SK-N-SH (cell line): Measurements from ENCODE around the gene MIPEP. TPM values are rescaled to one million over a fixed set of nuclear protein-coding genes. Genes with fewer than 3 reads are reported as not detected.

Source experiments
- CTCF ChIA-PET: fragments of 300-600, 350-600 bp; formaldehyde crosslinking; extraction: SDS; loops from one replicate; lab custom pipeline; 2021; lab: Yijun Ruan, JAX
- POLR2A ChIA-PET: fragments of 350-600 bp; sonication (Branson Sonifier 250); formaldehyde crosslinking; extraction: SDS; loops from one replicate; lab custom pipeline; 2020; ENCODE audit warnings: antibody characterized with exemption, inconsistent platforms; lab: Yijun Ruan, JAX
- DNase-seq: peaks from one replicate; pipeline ENCODE4 v3.0.0; 2012
- H2AFZ ChIP-seq: fragments of 200-600 bp; sonication (generic); 2 replicates; pipeline ENCODE4 v1.8.1; 2016; ENCODE audit warnings: antibody characterized with exemption, mild to moderate bottlenecking, low read depth
- H3F3A ChIP-seq: fragments of 200-600 bp; sonication (generic); replicated peaks from 2 replicates; pipeline ENCODE3; 2016; ENCODE audit warnings: antibody characterized with exemption, mild to moderate bottlenecking; ENCODE audit not compliant: insufficient read depth
- H3K27ac ChIP-seq, 2 experiments: fragments of 200-500 bp in 1 of 2; fragments of 200-600 bp in 1 of 2; sonication (Bioruptor generic) in 1 of 2; sonication (generic), shearing (Covaris generic) in 1 of 2; 2 replicates each; pipeline versions ENCODE4 v1.5.1 to v1.6.1; 2014 to 2016; ENCODE audit warnings: low read depth in 2 of 2, inconsistent platforms in 1 of 2, low read length in 1 of 2, mild to moderate bottlenecking in 1 of 2, mixed read lengths in 1 of 2
- H3K27me3 ChIP-seq: fragments of 200-600 bp; sonication (generic), shearing (Covaris generic); 2 replicates; pipeline ENCODE4 v1.6.1; 2016; ENCODE audit warnings: mixed run types; ENCODE audit not compliant: insufficient read depth
- H3K36me3 ChIP-seq, 2 experiments: fragments of 200-500 bp in 1 of 2; fragments of 200-600 bp in 1 of 2; sonication (Bioruptor generic) in 1 of 2; sonication (generic) in 1 of 2; replicated peaks in 1 of 2; 2 replicates each; pipeline versions ENCODE3 to v1.5.1; 2014 to 2016; ENCODE audit warnings: low read length in 1 of 2, mild to moderate bottlenecking in 1 of 2; ENCODE audit not compliant: insufficient read depth in 2 of 2, control insufficient read depth in 1 of 2
- H3K4me1 ChIP-seq, 2 experiments: fragments of 200-500 bp in 1 of 2; fragments of 200-600 bp in 1 of 2; sonication (Bioruptor generic) in 1 of 2; sonication (generic), shearing (Covaris generic) in 1 of 2; 2 replicates each; pipeline versions ENCODE4 v1.5.1 to v1.6.1; 2014 to 2016; ENCODE audit warnings: low read depth in 1 of 2, low read length in 1 of 2, mixed run types in 1 of 2; ENCODE audit not compliant: insufficient read depth in 2 of 2, control insufficient read depth in 1 of 2
- H3K4me2 ChIP-seq: fragments of 200-600 bp; sonication (generic), shearing (Covaris generic); 2 replicates; pipeline ENCODE4 v1.6.1; 2017; ENCODE audit warnings: mixed run types
- H3K4me3 ChIP-seq, 2 experiments: fragments of 200-500 bp in 1 of 2; fragments of 200-600 bp in 1 of 2; sonication (Bioruptor generic) in 1 of 2; sonication (generic), shearing (Covaris generic) in 1 of 2; 2 replicates each; pipeline versions ENCODE4 v1.5.1 to v1.8.1; 2014 to 2016; ENCODE audit warnings: low read depth in 2 of 2, inconsistent platforms in 1 of 2, low read length in 1 of 2, mild to moderate bottlenecking in 1 of 2, mixed read lengths in 1 of 2, moderate library complexity in 1 of 2
- H3K79me2 ChIP-seq: fragments of 200-600 bp; sonication (generic); 2 replicates; pipeline ENCODE4 v1.8.1; 2017; ENCODE audit warnings: mild to moderate bottlenecking; ENCODE audit not compliant: insufficient read depth
- H3K9ac ChIP-seq: fragments of 200-600 bp; sonication (generic); 2 replicates; pipeline ENCODE4 v1.6.1; 2017; ENCODE audit warnings: mixed run types
- H3K9me2 ChIP-seq: fragments of 200-600 bp; sonication (generic); 2 replicates; pipeline ENCODE4 v1.6.1; 2017; ENCODE audit warnings: mixed run types
- H3K9me3 ChIP-seq: fragments of 200-600 bp; sonication (generic); 2 replicates; pipeline ENCODE4 v1.6.1; 2017; ENCODE audit warnings: mixed run types, mild to moderate bottlenecking, moderate library complexity
- H4K20me1 ChIP-seq: fragments of 200-600 bp; sonication (generic); 2 replicates; pipeline ENCODE4 v1.6.1; 2017; ENCODE audit warnings: mild to moderate bottlenecking, mixed run types; ENCODE audit not compliant: insufficient read depth
- ELF1 ChIP-seq: IDR thresholded peaks from 2 replicates; pipeline ENCODE4 v1.4.0; 2012
- FOXJ3 ChIP-seq: sonication (generic); formaldehyde crosslinking; IDR thresholded peaks from 2 replicates; pipeline ENCODE4 v1.5.1; 2020; ENCODE audit warnings: mild to moderate bottlenecking, missing genetic modification reagents
- FOXM1 ChIP-seq: IDR thresholded peaks from 2 replicates; pipeline ENCODE4 v1.4.0; 2012; ENCODE audit warnings: low read depth, mild to moderate bottlenecking
- GABPA ChIP-seq: IDR thresholded peaks from 2 replicates; pipeline ENCODE4 v1.4.0; 2012; ENCODE audit warnings: low read depth, mild to moderate bottlenecking
- GATA2 ChIP-seq: sonication (generic); formaldehyde crosslinking; IDR thresholded peaks from 2 replicates; pipeline ENCODE4 v1.5.0; 2020; ENCODE audit warnings: mild to moderate bottlenecking, missing genetic modification reagents
- JUND ChIP-seq: IDR thresholded peaks from 2 replicates; pipeline ENCODE4 v1.4.0; 2012
- MXI1 ChIP-seq: IDR thresholded peaks from 2 replicates; pipeline ENCODE4 v1.6.1; 2012; ENCODE audit warnings: mild to moderate bottlenecking, low read depth, low read length, improper control_type of control experiment
- RAD21 ChIP-seq: IDR thresholded peaks from 2 replicates; pipeline ENCODE4 v1.6.1; 2012; ENCODE audit warnings: mild to moderate bottlenecking, low read length
- RFX5 ChIP-seq: IDR thresholded peaks from 2 replicates; pipeline ENCODE4 v1.6.1; 2012; ENCODE audit warnings: mild to moderate bottlenecking, improper control_type of control experiment, low read length
- RXRA ChIP-seq: IDR thresholded peaks from 2 replicates; pipeline ENCODE4 v1.4.0; 2012; ENCODE audit warnings: low read depth, mild to moderate bottlenecking, borderline replicate concordance
- SIN3A ChIP-seq: IDR thresholded peaks from 2 replicates; pipeline ENCODE4 v1.6.1; 2012; ENCODE audit warnings: low read depth, mild to moderate bottlenecking, low read length, moderate library complexity, borderline replicate concordance
- TAF1 ChIP-seq: IDR thresholded peaks from 2 replicates; pipeline ENCODE4 v1.6.1; 2012; ENCODE audit warnings: low read depth, mild to moderate bottlenecking, low read length, moderate library complexity, borderline replicate concordance
- TCF12 ChIP-seq: IDR thresholded peaks from 2 replicates; pipeline ENCODE4 v1.4.0; 2012
- TEAD4 ChIP-seq: IDR thresholded peaks from 2 replicates; pipeline ENCODE4 v1.4.0; 2012; ENCODE audit warnings: mild to moderate bottlenecking, borderline replicate concordance; ENCODE audit not compliant: insufficient read depth
- YY1 ChIP-seq: IDR thresholded peaks from 2 replicates; pipeline ENCODE4 v1.4.0; 2012; ENCODE audit warnings: low read depth, mild to moderate bottlenecking
- WGBS: methylation state at CpG from one replicate; pipeline ENCODE4 v1.1.6; 2017; ENCODE audit warnings: low lambda C conversion rate; 5-methylcytosine and 5-hydroxymethylcytosine counted together
- polyA plus RNA-seq, 3 experiments: library from polyadenylated mRNA; depleted of rRNA; stranded (reverse); fragments of >200 nt; gene quantifications; 2 replicates each; pipeline ENCODE4 v1.2.3, GENCODE V29; 2012
- TF ChIP-seq, protein P1 (sequence below): IDR thresholded peaks from 2 replicates; pipeline ENCODE4 v1.4.0; 2012; ENCODE audit warnings: low read depth
- TF ChIP-seq, protein P2 (sequence below): fragments of 200-600 bp; sonication (generic); IDR thresholded peaks from 2 replicates; pipeline ENCODE4 v1.6.1; 2017; ENCODE audit warnings: antibody characterized with exemption, mild to moderate bottlenecking, moderate library complexity
- TF ChIP-seq, protein P3 (sequence below): IDR thresholded peaks from 2 replicates; pipeline ENCODE4 v1.6.1; 2012; ENCODE audit warnings: mild to moderate bottlenecking, low read depth, low read length, moderate library complexity

MIPEP gene
- polyA plus RNA-seq, 1 of the 3 experiments (the other 2 are of a cell fraction) = 12.7 TPM

DNA sequence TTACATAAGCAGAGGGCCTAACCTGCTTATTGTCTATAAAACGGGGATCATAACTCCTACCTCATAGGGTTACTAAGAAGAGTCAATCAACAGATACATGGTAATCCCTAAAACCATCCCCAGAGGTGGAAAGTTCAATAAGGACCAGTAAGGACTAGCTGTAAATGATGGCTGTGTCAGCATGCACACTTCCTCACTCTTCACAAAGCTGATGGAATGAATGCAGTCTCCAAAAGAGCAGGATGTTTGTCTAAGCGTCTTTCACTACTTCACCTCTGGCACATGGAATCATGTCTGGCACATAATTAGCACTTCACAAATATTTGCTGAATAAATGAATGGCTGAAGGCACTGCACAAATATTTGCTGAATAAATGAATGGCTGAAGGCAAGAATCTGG is 134.2 kb downstream of the MIPEP start (continued):
- TF ChIP-seq FOXJ3 (CRISPR knock-in tag) = no peak
- no peak for TF ChIP-seq SIN3A
- no peak for TF ChIP-seq ELF1
- TF ChIP-seq MXI1 = no peak
- TF ChIP-seq GABPA = no peak
- TF ChIP-seq TEAD4 = no peak
- TF ChIP-seq GATA2 (CRISPR knock-in tag) = no peak
- TF ChIP-seq, protein P1, sequence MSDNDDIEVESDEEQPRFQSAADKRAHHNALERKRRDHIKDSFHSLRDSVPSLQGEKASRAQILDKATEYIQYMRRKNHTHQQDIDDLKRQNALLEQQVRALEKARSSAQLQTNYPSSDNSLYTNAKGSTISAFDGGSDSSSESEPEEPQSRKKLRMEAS = no peak

DNA sequence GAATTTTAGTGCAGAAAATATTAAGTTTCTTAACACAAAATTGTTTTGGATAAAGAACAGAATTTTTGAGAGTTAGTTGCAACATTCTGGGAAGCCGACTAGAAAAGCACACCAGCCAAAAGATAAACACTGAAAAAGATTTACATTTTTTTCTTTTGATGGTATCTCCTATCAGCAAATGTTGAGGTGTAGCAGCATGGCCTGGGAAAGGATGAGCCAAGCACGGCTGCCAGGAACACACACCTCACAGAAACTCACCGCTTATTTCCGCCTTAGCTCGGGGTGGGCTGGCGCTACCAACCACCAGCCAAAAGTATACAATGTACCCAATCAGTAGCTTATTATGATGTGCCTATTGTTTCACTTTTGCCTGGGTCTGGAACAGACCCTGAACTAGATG is 134.7 kb downstream of the MIPEP start:
- ChIA-PET CTCF (interaction anchor here (0.6 kb wide), 1 partner anchor 18 kb away, joined by 4 read pairs; no protein-coding TSS in a partner anchor), POLR2A (no interaction called here)
- H3K36me3 ChIP-seq = no peaks in the 10 kb centered on the region
- H3K27me3 ChIP-seq = no peaks in the 10 kb centered on the region
- no peaks in the 10 kb centered on the region for H3K9me3 ChIP-seq
- no peak overlapping the region for H3K4me3 ChIP-seq
- H3K79me2 ChIP-seq = no peaks in the 10 kb centered on the region
- peaks cover 42% of the 10 kb centered on the region for H3F3A ChIP-seq
- H3K27ac ChIP-seq = peak overlapping the region in 1 of 2 experiments; percentile 92; a peak in 1 of 4 replicates
- H4K20me1 ChIP-seq = no peaks in the 10 kb centered on the region
- TF ChIP-seq RXRA (no peak), TAF1 (no peak), FOXJ3 (CRISPR knock-in tag) (no peak), FOXM1 (no peak), TEAD4 (no peak), RAD21 (no peak), SIN3A (no peak), YY1 (no peak), ELF1 (no peak), JUND (no peak), TCF12 (no peak), RFX5 (no peak)
- TF ChIP-seq, protein P2, sequence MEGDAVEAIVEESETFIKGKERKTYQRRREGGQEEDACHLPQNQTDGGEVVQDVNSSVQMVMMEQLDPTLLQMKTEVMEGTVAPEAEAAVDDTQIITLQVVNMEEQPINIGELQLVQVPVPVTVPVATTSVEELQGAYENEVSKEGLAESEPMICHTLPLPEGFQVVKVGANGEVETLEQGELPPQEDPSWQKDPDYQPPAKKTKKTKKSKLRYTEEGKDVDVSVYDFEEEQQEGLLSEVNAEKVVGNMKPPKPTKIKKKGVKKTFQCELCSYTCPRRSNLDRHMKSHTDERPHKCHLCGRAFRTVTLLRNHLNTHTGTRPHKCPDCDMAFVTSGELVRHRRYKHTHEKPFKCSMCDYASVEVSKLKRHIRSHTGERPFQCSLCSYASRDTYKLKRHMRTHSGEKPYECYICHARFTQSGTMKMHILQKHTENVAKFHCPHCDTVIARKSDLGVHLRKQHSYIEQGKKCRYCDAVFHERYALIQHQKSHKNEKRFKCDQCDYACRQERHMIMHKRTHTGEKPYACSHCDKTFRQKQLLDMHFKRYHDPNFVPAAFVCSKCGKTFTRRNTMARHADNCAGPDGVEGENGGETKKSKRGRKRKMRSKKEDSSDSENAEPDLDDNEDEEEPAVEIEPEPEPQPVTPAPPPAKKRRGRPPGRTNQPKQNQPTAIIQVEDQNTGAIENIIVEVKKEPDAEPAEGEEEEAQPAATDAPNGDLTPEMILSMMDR = no peak
- TF ChIP-seq, protein P3, sequence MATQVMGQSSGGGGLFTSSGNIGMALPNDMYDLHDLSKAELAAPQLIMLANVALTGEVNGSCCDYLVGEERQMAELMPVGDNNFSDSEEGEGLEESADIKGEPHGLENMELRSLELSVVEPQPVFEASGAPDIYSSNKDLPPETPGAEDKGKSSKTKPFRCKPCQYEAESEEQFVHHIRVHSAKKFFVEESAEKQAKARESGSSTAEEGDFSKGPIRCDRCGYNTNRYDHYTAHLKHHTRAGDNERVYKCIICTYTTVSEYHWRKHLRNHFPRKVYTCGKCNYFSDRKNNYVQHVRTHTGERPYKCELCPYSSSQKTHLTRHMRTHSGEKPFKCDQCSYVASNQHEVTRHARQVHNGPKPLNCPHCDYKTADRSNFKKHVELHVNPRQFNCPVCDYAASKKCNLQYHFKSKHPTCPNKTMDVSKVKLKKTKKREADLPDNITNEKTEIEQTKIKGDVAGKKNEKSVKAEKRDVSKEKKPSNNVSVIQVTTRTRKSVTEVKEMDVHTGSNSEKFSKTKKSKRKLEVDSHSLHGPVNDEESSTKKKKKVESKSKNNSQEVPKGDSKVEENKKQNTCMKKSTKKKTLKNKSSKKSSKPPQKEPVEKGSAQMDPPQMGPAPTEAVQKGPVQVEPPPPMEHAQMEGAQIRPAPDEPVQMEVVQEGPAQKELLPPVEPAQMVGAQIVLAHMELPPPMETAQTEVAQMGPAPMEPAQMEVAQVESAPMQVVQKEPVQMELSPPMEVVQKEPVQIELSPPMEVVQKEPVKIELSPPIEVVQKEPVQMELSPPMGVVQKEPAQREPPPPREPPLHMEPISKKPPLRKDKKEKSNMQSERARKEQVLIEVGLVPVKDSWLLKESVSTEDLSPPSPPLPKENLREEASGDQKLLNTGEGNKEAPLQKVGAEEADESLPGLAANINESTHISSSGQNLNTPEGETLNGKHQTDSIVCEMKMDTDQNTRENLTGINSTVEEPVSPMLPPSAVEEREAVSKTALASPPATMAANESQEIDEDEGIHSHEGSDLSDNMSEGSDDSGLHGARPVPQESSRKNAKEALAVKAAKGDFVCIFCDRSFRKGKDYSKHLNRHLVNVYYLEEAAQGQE = no peak
- no peak overlapping the region for H3K9ac ChIP-seq
- H3K4me2 ChIP-seq = no peak overlapping the region
- peaks cover 0 to 22% of the 10 kb centered on the region in 2 experiments; a peak in 1 of 4 replicates for H3K4me1 ChIP-seq
- DNase-seq = no peak
- H3K9me2 ChIP-seq = no peaks in the 10 kb centered on the region
- 83% methylated on average over 6 of the region's 6 CpGs for WGBS
- H2AFZ ChIP-seq = no peak overlapping the region
